ENCODE measurements around the gene AGRN.
"Not testable (repeated sequence)": the region's sequence is repeated elsewhere in the genome, so short reads cannot be mapped to it uniquely, and the experiment has no call there.

Gene AGRN

DNA sequence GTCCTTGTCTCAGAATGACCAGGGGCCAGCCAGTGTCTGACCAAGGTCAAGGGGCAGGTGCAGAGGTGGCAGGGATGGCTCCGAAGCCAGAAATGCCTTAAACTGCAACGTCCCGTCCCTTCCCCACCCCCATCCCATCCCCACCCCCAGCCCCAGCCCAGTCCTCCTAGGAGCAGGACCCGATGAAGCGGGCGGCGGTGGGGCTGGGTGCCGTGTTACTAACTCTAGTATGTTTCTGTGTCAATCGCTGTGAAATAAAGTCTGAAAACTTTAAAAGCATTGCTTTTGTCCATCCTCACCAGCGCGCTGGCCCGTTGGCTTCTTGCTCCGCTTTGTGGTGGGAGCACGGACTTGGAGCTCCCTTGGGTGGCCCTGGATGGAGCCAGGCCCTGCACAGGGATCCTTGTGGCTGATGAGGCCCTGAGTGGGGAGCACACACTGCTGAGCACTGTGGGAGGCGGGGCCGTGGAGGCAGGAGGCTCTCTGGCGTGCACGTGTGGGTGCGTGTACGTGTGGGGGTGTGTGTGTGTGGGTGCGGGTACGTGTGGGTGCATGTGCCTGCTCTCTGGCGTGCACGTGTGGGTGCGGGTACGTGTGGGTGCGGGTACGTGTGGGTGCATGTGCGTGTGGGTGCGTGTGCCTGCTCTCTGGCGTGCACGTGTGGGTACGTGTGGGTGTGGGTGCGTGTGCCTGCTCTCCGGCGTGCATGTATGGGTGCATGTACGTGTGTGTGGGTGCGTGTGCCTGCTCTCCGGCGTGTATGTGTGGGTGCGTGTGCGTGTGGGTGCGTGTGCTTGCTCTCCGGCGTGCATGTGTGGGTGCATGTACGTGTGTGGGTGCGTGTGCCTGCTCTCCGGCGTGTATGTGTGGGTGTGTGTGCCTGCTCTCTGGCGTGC lies 36.2 kb downstream of the AGRN start:
- DNase-seq: no peak

DNA sequence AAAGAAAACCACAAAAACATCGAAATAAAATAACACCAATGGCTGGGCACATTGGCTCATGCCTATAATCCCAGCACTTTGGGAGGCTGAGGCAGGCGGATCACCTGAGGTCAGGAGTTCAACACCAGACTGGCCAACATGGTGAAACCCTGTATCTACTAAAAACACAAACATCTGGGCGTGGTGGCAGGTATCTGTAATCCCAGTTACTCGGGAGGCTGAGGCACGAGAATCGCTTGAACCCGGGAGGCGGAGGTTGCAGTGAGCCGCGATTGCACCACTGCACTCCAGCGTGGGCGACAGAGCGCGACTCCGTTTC lies 37.8 kb downstream of the AGRN start:
- not testable (repeated sequence) for DNase-seq

DNA sequence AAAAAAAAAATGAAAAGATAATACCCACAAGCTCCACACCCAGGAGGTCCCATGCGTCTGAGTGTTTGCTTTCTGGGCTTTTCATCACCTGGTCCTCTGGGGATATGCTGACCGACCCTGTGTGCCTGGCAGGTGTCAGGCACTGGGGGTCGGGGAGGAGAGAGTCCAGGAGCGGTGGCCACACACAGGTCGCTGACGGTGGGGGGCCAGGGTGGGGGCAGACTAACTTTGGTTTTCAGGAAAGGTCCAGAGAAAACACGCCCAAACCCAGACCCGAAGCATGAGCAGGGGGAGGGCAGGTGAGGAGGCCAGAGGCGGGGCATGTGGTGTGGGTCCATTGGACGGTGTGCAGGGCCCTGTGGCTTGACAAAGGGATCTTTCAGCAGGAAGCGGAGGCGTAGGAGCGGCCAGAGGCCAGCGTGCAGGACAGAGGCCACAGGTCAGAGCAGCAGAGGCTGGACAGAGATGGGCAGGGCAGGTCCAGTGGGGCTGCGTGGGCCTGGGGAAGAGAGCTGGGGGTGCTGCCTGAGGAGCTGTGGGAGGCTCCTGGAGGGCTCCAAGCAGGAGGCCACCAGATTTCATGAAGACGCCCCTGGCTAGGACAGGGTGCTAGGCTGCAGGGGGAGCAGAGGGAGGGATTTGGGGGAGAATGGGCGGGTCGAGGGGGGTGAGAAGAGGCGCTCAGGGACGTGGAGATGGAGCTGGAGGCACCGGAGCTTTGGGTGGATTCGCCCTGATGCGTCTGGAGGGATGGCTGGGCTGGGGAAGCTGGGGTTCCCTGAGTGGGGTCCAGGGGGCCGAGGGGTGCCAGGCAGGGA lies 38.4 kb downstream of the AGRN start:
- DNase-seq: no peak

DNA sequence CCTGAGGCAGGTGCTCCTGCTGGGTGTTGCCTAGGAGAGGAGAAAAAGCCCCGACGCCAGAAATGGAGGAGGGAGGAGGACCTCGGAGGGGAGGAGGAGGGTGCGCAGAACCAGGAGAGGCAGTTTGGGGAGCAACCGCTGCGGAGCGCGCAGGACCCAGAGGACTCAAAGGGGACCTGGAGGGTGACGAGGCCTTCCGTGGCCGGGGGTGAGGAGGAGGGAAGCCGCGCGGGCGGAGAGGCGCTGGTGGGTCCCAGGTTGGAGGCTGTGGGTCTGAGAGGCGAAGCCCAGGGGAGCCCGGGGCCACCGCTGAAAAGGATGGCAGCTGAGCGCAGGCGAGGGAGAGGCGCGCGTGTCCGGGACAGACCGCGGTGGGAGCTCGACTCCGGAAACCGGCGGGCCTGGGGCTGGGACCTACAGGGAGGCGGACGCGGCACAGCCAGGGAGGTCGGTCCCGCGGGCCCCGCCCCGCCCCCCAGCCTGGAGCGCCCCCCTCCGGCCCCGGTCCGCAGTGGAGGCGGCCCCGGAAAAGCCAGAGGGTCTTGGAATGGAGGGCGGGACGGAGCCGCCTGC lies 39.1 kb downstream of the AGRN start:
- peak in 2 of 4 experiments; percentile 51 to 64 for DNase-seq

DNA sequence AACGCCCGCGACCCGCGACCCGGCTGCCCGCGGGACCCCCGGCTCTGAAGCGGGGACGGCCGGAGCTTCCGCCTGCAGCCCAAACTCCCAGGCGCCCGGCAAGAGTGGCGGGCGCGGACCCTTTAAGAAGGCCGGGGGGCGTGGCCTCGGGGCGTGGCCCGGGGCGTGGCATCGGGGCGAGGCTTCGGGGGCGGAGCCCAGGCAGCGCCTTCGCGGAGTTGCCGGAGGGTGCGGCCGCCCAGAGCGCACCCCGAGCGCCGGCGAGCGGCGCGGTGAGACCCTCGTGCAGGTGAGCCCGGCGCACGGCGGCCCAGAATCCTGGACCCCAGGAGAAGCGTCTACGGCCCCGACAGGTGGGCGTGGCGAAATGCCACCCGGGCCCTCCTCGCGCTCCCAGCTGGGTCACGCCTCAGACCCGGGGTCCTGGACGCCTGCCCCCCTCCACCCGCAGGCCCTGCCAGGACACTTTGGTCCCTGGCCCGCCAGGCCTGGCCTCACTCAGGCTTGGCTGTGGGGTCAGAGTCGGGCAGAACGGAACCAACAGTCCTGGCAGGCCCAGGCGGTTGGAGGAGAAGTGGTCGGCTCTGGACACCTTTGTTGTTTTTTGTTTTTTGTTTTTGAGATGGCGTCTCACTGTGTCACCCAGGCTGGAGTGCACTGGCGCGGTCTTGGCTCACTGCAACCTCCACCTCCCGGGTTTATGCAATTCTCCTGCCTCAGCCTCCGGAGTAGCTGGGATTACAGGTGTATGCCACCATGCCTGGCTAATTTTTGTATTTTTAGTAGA lies 39.8 kb downstream of the AGRN start:
- DNase-seq: peak; percentile 84 to 94 (median 86)

DNA sequence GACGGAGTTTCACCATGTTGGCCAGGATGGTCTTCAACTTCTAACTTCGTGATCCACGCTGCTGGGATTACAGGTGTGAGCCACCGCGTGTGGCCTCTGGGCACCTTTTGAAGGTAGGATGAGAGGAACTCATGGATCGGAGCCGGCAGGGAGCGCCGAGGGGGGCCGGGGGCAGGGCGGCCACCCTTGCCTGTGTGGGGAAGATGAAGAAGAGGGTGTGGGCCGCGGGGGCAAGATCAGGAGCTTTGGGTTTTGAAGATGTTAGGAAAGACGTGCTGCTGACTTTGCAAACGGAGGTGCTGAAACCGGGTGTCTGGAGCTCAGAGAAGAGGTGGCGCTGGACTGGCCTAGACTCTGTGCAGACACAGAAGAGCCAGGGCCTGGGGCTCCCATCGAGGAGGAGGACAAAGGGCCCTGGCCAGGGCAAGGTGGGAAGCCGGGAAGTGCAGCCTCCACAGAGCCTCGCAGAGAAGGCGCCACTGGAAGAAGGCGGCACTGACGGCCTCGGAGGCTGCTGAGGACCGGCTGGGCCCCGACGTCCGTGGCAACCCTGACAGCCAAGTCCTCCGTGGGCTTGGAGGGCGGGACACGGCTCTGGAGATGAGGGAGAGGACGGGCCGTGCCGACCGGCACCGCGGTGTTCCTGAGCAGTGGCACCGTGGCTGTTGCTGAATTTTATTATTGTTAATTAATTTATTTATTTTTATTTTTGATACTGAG lies 40.5 kb downstream of the AGRN start:
- DNase-seq: no peak

DNA sequence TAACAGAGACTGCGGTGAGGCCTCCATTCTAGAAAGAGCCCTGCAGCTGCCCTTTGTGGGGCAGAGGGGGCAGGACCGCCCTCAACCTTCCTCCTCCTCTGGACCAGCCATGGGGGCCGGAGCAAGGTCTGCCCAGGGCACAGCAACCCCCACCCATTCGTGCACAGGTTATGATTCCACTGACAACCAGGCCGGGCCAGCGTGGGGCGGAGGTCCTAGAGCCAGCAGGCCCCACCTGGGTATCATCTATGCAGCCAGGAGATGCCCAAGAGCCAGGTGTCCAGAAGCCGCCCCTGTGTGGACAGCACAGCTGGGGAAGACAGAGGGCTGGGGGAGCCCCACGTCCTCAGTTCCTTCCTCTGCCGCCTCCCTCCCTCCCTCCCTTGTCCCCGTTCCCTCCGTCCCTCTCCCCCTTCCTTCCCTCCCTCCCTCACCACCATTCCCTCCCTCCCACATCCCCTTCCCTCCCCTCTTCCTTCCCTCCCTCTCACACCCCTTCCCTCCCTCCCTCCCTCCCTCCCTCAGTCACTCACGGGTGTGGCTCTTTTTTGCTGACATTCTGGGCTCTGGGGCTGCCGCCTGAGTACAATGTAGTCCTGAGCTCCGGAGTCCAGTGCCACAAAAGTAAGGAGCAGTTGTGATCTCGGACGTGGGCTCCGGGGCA lies 41.9 kb downstream of the AGRN start:
- DNase-seq: no peak

DNA sequence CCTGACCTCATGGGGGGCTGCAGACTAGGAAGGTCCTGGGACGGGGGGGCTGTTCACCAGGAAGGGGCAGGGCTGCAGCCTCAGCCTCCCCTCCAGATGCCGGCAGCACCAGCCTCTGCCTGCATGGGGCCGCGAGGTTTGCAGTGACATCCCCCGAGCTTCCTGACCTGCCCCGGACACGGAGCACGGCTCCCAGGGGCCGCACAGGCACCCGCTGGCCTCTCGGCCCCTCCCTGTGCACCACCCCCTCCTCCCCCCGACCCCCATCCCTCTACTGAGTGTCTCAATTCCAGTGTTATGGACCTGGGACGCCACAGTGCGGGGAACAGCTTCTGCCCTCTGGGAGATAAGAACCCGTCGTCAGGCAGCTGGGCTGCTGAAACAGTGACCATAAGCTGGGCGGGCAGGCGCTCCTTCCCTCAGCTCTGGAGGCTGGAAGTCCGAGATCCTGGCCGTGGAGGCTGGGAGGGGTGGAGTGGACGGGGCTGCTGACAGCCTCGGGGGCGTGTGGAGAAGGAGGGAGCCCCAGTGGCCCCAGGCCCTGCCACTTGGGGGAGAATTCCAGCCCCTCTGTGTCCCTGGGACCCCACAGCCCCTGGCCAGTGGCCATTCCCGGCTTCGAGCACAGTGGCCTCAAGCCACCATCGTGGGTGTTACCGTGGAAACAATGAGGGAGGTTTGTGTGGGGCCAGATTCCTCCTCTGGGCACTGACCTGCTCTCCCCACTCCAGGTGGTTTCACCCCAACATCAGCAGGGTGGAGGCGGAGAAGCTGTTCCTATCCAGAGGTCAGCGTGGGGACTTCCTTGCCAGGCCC lies 42.6 kb downstream of the AGRN start:
- DNase-seq: no peak

DNA sequence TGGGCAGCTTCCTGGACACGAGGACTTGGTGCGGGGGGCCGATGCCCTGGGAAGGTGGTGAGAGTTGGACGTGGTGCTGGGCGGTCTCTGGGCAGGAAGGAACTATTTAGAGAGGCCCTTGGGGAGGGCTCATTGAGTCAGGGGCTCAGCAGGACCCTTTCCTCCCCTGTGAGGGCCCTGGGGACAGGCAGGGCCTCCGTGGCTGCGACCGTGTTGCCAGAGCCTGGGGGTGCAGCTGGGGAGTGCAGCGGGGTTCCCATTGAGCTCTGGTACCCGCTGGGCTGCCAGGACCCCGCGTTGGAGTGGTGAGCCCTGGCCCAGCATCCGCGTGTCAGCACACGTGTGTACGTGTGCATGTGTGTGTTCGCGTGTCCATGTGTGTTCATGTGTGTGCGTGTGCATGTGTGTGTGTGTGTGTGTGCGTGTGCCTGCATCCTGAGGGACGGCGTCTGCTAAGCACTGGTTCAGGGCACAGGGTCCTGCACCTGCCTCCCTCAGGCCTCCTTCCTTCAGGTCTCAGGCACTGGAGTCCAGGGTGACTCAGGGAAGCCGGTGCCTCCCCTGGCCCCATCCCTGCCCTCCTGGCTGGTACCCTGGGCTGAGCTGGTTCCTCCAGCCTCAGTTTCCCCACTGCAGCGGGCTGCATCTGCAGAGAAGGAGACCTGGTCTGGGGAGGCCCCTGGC lies 43.5 kb downstream of the AGRN start:
- no peak for DNase-seq

DNA sequence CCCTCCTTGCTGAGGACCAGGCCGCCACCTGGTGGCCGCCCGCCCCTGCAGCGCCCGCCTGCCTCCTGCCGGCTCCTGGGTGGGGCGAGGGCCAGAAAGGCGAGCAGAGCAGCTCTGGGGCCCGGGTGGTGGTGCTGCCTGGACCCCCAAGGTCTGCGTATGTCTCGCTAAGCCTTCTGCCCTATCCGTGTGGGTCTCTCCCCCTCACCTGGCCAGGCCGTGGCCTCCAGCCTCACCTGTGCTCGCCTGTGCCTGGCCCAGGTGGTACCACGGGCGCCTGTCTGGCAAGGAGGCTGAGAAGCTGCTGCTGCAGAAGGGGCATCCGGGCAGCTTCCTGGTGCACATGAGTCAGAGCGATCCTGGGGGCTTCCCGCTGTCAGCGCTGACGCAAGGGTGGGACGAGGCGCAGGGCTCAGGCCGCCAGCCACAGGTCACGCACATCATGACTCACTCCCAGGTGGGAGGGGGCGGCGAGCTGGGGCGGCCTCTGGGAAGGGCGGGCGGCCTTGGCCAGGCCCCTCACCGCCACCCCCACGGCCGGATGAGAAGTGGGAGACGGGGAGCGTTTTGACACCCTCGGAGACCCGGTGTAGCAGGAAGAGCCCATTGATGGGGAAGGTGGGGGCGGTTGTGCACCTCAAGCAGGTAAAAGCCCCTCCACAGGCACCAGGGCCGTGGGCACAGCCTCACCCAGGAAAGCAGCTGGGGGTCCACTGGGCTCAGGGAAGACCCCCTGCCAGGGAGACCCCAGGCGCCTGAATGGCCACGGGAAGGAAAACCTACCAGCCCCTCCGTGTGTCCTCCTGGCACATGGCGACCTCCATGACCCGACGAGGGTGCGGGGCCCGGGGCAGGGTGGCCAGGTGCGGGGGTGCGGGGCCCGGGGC lies 44.3 kb downstream of the AGRN start:
- DNase-seq: peak; percentile 44 to 60 (median 52)

DNA sequence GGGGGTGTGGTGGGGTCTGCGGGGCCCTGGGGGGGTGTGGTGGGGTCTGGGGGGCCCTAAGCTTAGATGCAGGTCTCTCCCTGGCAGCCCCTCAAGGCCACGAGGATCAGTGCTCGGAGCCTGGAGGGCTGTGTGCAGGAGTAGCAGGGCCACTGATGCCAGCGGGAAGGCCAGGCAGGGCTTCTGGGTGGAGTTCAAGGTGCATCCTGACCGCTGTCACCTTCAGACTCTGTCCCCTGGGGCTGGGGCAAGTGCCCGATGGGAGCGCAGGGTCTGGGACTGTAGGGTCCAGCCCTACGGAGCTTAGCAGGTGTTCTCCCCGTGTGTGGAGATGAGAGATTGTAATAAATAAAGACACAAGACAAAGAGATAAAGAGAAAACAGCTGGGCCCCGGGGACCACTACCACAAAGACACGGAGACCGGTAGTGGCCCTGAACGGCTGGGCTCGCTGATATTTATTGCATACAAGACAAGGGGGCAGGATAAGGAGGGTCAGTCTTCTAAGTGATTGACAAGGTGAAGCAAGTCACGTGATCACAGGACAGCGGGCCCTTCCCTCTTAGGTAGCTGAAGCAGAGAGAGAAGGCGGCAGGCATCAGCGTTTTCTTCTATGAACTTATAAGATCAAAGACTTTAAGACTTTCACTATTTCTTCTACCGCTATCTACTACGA lies 45.5 kb downstream of the AGRN start:
- no peak for DNase-seq

DNA sequence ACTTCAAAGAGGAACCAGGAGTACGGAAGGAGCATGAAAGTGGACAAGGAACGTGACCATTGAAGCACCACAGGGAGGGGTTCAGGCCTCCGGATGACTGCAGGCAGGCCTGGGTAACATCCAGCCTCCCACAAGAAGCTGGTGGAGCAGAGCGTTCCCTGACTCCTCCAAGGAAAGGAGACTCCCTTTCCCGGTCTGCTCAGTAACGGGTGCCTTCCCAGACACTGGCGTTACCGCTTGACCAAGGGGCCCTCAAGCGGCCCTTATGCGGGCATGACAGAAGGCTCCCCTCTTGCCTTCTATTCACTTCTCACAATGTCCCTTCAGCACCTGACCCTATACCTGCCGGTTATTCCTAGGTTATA lies 46.0 kb downstream of the AGRN start:
- DNase-seq: not testable (repeated sequence)

DNA sequence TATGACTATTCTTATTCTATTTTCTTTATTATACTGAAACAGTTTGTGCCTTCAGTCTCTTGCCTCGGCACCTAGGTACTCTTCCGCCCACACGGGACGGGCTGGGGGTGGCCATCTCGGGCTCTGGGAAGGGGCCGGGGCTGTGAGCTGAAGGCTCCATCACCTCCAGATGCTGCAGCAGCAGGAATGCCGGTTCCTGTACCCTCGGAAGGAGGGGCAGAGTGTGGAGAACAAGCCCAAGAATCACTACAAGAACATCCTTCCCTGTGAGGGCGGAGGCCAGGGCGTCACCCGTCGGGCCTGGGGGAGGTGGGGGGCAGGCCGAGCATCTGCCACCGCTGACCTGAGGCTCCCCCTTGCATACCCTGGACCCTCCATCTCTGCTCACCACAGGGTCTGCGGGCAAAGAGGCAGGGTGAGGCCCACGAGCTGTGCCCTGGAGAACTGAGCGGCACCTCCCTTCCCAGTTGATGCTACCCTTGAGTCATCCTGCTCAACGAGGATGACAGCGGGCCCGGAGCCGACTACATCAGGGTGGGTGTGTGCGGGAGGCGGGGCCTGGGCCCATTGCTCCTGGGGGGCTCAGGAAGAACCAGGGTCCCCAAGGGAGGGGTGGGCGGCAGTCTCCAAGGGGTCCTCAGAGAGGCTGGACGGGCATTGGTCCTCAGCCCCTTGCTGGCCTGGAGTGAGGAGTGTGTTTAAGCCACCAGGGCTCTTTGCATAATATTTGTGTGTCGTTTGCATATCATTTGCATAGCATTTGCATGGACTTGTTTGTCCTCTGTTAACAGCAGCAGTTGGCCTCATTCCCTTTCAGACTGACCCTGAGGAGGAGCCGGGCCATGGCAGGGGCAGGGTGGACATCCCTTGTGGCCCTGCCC lies 46.7 kb downstream of the AGRN start:
- no peak for DNase-seq

DNA sequence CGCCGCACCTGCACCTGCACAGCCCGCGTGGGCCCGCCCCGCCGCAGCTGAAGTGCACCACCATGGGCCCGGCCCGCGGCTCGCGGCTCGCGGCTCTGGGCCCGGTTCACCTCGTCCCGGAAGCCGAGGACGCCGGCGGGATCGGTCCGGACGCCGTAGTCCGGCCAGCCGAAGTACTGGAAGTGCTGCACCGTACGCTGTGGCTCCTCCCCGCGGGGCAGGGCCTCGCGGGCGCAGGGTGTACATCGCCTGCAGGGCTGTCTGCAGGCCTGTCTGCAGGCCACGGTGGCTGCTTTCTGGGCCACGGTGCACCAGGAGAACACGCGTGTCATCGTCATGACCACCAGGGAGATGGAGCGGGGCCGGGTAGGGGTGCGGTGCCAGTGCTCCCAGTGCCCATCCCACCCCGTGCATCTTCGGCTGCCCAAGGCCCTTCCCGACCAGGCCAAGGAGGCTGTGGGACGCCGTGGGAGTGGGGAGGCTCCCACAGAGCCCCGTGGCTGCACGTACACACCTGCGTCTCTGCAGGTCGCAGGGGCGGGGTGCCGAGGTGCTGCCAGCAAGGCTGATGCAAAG lies 47.5 kb downstream of the AGRN start:
- no peak for DNase-seq

DNA sequence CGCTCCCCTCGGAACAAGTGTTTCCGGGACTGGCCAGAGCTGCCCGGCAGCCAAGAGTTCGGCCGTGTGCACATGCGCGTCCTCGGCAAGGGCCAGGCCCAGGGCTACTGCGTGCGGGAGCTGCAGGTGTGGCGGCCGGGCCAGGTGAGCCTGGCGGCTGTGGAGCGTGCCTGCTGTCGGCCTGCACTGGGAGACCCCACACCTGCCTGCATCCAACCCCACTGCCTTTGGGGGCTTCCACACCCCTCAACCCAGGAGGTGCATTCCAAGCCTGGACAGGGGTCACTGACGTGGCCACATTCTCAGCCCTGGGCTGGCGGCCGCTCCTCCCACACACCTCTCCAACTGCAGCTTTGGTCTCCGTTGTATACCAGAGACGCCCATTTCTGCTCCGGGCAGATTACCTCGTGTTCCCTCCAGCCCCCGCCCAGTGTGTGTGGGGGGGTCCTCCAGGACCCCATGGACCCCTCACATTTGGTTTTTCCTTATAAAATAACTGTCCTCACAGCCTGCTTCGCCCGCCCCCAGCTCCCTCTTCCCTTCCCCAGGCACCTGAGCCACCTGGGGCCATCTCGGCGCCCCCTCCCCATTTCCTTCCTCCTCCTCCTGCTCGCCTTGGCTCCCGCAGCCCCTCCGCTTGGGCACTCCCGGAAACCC lies 48.1 kb downstream of the AGRN start:
- DNase-seq: no peak

DNA sequence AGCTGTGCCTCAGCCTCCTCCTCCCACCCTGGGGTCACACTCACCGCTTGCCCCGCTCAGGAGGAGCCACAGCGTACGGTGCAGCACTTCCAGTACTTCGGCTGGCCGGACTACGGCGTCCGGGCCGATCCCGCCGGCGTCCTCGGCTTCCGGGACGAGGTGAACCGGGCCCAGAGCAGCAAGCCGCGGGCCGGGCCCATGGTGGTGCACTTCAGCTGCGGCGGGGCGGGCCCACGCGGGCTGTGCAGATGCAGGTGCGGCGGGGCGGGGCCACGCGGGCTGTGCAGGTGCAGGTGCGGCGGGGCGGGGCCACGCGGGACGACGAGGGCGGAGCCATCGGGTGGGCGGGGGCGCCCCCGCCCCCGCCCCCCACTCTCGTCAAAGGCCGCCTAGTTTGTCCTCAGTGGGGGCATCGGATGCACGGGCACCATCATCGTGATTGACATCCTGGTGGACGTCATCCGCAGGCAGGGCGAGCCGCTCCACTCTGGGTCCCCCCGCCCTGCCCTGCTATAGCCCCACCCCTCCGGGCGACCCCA lies 48.7 kb downstream of the AGRN start:
- peak in 3 of 4 experiments; percentile 17 to 69 (median 35) for DNase-seq

All from activated naive CD4-positive, alpha-beta T cell (primary cell).